K562 (cell line): ENCODE measurements around the gene SGPL1. TPM values are rescaled to one million over a fixed set of nuclear protein-coding genes. Genes with fewer than 3 reads are reported as not detected.
A peak's percentile ranks its signal among the peaks of the same experiment; 100 is the strongest.

Experiments
- ELF4 ChIP-seq: fragments of 450-650 bp; formaldehyde crosslinking; IDR thresholded peaks from 2 replicates; pipeline ENCODE4 v1.4.0; 2022; ENCODE audit warnings: missing genetic modification characterization
- GTF2A2 ChIP-seq: IDR thresholded peaks from 2 replicates; pipeline ENCODE4 v1.6.1; 2016; ENCODE audit warnings: mild to moderate bottlenecking, missing genetic modification characterization, missing compliant biosample characterization
- NFE2L1 ChIP-seq: fragments of 450-650 bp; IDR thresholded peaks from 2 replicates; pipeline ENCODE4 v1.6.1; 2016; ENCODE audit warnings: missing genetic modification characterization, low read depth, mild to moderate bottlenecking, missing compliant biosample characterization, moderate library complexity, borderline replicate concordance
- NR1H2 ChIP-seq: sonication (generic); formaldehyde crosslinking; IDR thresholded peaks from 2 replicates; pipeline ENCODE4 v1.4.0; 2020; ENCODE audit warnings: mild to moderate bottlenecking, missing genetic modification reagents
- NR3C1 ChIP-seq: sonication (generic); formaldehyde crosslinking; IDR thresholded peaks from 2 replicates; pipeline ENCODE4 v1.8.1; 2022; ENCODE audit warnings: missing genetic modification reagents
- RAD21 ChIP-seq, 2 experiments: fragments of 250-450 bp in 1 of 2; fragments of 450-650 bp in 1 of 2; sonication (Bioruptor Pico) in 1 of 2; formaldehyde crosslinking in 1 of 2; IDR thresholded peaks in 1 of 2; conservative IDR thresholded peaks in 1 of 2; 2 replicates each; pipeline versions ENCODE4 v1.4.0 to v1.8.0; 2020 to 2022; ENCODE audit warnings: mild to moderate bottlenecking in 2 of 2, moderate library complexity in 1 of 2
- RBBP5 ChIP-seq: fragments of 200-600 bp; sonication (generic); IDR thresholded peaks from 2 replicates; pipeline ENCODE4 v1.6.1; 2012; ENCODE audit warnings: borderline replicate concordance, mild to moderate bottlenecking, low read length, control low read depth, inconsistent platforms; ENCODE audit not compliant: insufficient read depth, poor library complexity, severe bottlenecking
- STAG1 ChIP-seq: sonication (generic); formaldehyde crosslinking; IDR thresholded peaks from 2 replicates; pipeline ENCODE4 v1.5.0; 2020; ENCODE audit warnings: missing genetic modification reagents, borderline replicate concordance
- TEAD1 ChIP-seq, 2 experiments: fragments of 450-650 bp in 1 of 2; sonication (generic) in 1 of 2; formaldehyde crosslinking; IDR thresholded peaks; 2 replicates each; pipeline versions ENCODE4 v1.4.0 to v1.8.0; 2020 to 2022; ENCODE audit warnings: mild to moderate bottlenecking in 2 of 2, missing genetic modification reagents in 1 of 2
- ZBTB9 ChIP-seq: fragments of 450-650 bp; formaldehyde crosslinking; IDR thresholded peaks from 2 replicates; pipeline ENCODE4 v1.4.0; 2020; ENCODE audit warnings: mild to moderate bottlenecking, moderate library complexity
- ZNF174 ChIP-seq: fragments of 250-450 bp; sonication (Bioruptor Pico); IDR thresholded peaks from 2 replicates; pipeline ENCODE4 v1.4.0; 2020; ENCODE audit warnings: mild to moderate bottlenecking
- ZNF77 ChIP-seq: fragments of 250-450 bp; sonication (Bioruptor Pico); IDR thresholded peaks from 2 replicates; pipeline ENCODE4 v1.5.0; 2020
- ZSCAN29 ChIP-seq: fragments of 450-650 bp; IDR thresholded peaks from 2 replicates; pipeline ENCODE4 v1.6.1; 2017
- polyA plus RNA-seq, 8 experiments: library from polyadenylated mRNA; depleted of rRNA in 4 of 8; stranded (reverse) in 5 of 8; unstranded in 3 of 8; fragments of >200 nt; fragmentation: Nextera tagmentation in 2 of 8; fragmentation: Illumina TruSeq in 1 of 8; extraction: Ambion mirVana in 2 of 8; extraction: Trizol in 1 of 8; gene quantifications; 2 replicates each; pipeline versions ENCODE4 v1.2.1 to v1.2.3, GENCODE V29; 2011 to 2014; ENCODE audit warnings: inconsistent platforms in 1 of 8, missing spikeins in 1 of 8
- total RNA-seq, 7 experiments: library from RNA; depleted of rRNA in 6 of 7; stranded (reverse); fragments of >200 nt in 6 of 7; fragmentation: Illumina TruSeq in 2 of 7; extraction: Trizol in 2 of 7; gene quantifications; 2 replicates each; pipeline versions ENCODE4 v1.2.1 to v1.2.3, GENCODE V29; 2011 to 2021; ENCODE audit warnings: low replicate concordance in 1 of 7
- TF ChIP-seq, protein P1 (sequence below), 2 experiments: fragments of 450-650 bp; conservative IDR thresholded peaks; 2 replicates each; pipeline ENCODE4 v1.6.1; 2017; ENCODE audit warnings: mild to moderate bottlenecking in 2 of 2, moderate library complexity in 2 of 2
- TF ChIP-seq, protein P2 (sequence below): sonication (generic); formaldehyde crosslinking; IDR thresholded peaks from 2 replicates; pipeline ENCODE4 v1.8.1; 2023; ENCODE audit warnings: mild to moderate bottlenecking, missing genetic modification reagents
- TF ChIP-seq, protein P3 (sequence below): fragments of 250-450 bp; sonication (Bioruptor Pico); IDR thresholded peaks from 2 replicates; pipeline ENCODE4 v1.4.0; 2020

The SGPL1 gene
- total and polyA plus RNA-seq, 9 of the 15 experiments (the other 6 are each of a cell fraction or from before 2014, with no cell fraction given), result 6.0 to 18.0 (median 8.7) TPM

DNA sequence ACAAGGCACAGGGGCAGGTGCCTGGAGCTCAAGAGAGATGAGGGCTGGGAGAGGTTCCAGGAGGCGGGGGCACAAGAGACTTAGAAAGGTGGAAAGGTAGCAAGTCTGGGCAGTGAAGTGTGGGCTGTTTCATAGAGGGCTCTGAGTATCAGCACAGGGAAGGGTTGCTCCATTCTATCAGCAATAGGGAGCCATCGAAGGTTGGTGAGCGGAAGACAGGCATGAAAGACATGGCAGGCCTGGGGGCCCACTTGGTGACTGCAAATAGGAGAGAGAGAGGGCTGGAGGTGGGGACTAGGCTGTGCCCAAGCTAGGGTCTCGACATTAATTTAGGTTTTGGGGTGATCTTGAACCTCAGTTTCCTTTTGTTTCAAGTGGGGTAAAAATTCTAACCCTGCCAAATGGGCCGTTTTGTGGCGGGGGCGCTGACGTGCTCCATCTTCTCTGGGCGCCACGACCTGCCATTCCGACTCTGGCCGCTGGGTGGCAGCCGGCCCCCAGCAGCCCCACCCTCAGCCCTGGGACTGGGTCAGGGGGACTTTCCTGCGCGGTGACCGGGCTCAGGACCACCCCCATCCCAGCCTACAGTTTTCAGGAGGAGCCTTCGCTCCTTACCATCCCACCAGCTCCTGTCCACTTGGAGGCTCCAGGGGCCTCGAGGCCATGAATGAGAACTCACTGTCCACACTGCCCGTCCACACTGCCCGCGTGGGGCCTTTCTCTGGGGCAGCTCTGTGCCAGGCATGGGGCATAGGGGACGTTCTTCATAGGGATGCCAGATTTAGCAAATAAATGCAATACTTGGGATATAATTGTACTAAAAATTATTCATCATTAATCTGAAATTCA is 109.9 kb downstream of the SGPL1 start (continued):
- TF ChIP-seq, protein P1, sequence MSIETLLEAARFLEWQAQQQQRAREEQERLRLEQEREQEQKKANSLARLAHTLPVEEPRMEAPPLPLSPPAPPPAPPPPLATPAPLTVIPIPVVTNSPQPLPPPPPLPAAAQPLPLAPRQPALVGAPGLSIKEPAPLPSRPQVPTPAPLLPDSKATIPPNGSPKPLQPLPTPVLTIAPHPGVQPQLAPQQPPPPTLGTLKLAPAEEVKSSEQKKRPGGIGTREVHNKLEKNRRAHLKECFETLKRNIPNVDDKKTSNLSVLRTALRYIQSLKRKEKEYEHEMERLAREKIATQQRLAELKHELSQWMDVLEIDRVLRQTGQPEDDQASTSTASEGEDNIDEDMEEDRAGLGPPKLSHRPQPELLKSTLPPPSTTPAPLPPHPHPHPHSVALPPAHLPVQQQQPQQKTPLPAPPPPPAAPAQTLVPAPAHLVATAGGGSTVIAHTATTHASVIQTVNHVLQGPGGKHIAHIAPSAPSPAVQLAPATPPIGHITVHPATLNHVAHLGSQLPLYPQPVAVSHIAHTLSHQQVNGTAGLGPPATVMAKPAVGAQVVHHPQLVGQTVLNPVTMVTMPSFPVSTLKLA (conservative IDR thresholded peaks at IDR 0.05), result no peak
- TF ChIP-seq, protein P2, sequence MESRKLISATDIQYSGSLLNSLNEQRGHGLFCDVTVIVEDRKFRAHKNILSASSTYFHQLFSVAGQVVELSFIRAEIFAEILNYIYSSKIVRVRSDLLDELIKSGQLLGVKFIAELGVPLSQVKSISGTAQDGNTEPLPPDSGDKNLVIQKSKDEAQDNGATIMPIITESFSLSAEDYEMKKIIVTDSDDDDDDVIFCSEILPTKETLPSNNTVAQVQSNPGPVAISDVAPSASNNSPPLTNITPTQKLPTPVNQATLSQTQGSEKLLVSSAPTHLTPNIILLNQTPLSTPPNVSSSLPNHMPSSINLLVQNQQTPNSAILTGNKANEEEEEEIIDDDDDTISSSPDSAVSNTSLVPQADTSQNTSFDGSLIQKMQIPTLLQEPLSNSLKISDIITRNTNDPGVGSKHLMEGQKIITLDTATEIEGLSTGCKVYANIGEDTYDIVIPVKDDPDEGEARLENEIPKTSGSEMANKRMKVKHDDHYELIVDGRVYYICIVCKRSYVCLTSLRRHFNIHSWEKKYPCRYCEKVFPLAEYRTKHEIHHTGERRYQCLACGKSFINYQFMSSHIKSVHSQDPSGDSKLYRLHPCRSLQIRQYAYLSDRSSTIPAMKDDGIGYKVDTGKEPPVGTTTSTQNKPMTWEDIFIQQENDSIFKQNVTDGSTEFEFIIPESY, result no peak
- no peak for TF ChIP-seq ZNF174 (CRISPR knock-in tag)
- TF ChIP-seq ELF4 (CRISPR knock-in tag), result no peak
- TF ChIP-seq GTF2A2 (tag), result no peak
- no peak for TF ChIP-seq RBBP5
- TF ChIP-seq NR1H2 (CRISPR knock-in tag), result no peak
- TF ChIP-seq STAG1 (CRISPR knock-in tag), result peak; percentile 81; the same call in 1 of the 2 replicates
- no peak for TF ChIP-seq NFE2L1 (tag)
- TF ChIP-seq TEAD1 (CRISPR knock-in tag; IDR thresholded peaks at IDR 0.05), result 0 out of 4 replicates have a peak, but pooled peaks of 1 of the 2 experiments have one; percentile 36
- TF ChIP-seq ZNF77 (CRISPR knock-in tag), result no peak
- TF ChIP-seq, protein P3, sequence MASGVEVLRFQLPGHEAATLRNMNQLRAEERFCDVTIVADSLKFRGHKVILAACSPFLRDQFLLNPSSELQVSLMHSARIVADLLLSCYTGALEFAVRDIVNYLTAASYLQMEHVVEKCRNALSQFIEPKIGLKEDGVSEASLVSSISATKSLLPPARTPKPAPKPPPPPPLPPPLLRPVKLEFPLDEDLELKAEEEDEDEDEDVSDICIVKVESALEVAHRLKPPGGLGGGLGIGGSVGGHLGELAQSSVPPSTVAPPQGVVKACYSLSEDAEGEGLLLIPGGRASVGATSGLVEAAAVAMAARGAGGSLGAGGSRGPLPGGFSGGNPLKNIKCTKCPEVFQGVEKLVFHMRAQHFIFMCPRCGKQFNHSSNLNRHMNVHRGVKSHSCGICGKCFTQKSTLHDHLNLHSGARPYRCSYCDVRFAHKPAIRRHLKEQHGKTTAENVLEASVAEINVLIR, result no peak
- peak; percentile 21; the same call in 1 of the 2 replicates for TF ChIP-seq ZBTB9 (CRISPR knock-in tag)
- no peak for TF ChIP-seq NR3C1 (CRISPR knock-in tag)
- no peak for TF ChIP-seq ZSCAN29
- TF ChIP-seq RAD21 (CRISPR knock-in tag; conservative IDR thresholded peaks at IDR 0.05 in 1 of 2, IDR thresholded peaks at IDR 0.05 in 1 of 2), result peak; percentile 89 to 94
